Activated CD8-positive, alpha-beta memory T cell treated with anti-CD3 and anti-CD28 coated beads for 48 hours (primary cell): ENCODE results near the gene MOB3A.
"Not testable (repeated sequence)": the region's sequence is repeated elsewhere in the genome, so short reads cannot be mapped to it uniquely, and the experiment has no call there.

Experiments
- DNase-seq, 3 experiments: peaks; one replicate each; pipeline ENCODE4 v3.0.0-alpha.2; 2020; ENCODE audit warnings: low read depth in 2 of 3, low spot score in 2 of 3

Gene MOB3A

DNA sequence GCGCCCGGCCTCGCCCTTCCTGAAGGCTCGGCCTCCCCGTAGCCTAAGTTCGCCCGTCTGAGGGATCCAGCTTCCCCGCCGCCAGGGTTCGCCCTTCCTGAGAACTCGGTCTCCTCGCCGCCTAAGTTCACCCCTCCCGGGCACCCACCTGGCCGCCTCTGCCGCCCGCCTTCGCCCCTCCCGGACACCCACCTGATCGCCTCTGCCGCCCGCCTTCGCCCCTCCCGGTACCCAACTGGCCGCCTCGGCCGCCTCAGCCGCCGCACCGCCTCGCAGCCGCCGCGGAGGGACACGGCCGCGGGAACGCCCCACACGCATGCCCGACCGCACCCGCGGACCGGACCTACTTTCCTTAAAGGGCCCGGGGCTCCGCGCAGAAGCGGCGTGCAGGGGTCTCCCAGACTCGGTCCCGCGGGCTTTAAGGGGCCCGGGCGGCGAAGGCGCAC lies at the start of gene MOB3A:
Gene MOB3A (minus strand): TSS at position 293 of the 446 bp plus-strand sequence. CDS start 17,766 bp downstream, outside the sequence.
- DNase-seq: no peak

DNA sequence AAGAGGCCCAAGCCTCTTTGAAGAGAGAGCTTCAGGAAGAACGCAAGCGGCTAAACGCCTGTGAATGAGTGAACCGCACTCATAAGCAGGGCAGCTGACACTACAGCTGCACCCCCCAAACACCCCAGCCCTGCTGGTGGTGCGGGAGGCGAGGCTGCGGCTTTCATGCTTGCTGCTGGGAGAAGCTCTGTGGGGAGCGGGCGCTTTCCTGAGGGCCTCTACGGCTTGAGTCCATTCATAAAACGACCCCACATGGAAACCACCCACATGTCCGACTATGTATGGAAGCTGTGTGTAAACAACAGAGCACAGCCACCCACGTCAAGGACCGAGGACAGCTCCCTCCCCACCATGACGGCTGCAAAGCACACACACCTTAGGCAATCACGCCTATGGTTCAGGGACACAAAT lies 49.7 kb upstream of the MOB3A start:
- DNase-seq: no peak

DNA sequence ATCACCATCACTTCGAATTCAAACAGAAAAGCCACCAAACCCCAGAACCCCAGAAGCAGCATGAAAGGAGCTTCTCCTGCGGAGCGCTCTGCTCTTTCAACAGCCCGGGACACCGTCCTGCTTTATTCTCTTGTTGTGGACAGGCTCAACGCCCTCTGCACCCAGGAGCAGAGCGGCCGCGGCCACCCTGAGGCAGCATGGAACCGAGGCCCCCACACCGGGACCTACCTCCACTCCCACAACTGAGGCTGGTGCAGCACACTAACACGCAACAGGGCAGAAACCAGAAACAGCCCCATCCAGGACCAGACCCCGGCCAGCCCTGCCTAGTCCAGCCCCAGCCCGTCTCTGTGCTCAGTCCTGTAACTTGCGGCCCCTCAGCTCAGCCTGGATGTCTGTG lies 48.1 kb upstream of the MOB3A start:
- no peak for DNase-seq

DNA sequence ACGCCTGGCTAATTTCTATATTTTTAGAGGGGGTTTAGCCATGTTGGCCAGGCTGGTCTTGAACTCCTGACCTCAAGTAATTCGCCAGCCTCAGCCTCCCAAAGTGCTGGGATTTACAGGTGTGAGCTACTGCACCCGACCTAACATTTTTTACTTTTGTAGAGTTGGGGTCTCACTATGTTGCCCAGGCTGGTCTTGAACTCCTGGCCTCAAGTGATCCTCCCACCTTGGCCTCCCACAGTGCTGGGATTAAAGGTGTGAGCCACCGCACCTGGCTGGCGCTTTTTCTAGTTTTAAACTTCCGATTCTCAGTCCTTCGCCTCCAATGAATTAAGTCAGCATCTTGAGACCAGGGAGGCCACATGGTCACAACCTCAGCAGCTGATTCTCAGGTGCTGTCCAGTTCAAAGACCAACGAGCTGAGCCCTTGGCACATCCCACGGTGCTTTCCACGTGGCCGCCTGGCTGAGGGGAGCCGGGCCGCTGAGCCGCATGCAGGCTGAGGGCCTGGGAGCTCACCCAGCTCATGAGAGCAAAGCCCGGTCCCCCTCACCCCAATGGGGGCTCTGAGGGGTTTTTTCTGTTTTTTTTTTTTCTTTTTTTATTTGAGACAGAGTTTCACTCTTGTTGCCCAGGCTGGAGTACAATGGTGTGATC lies 46.2 kb upstream of the MOB3A start:
- DNase-seq: no peak

DNA sequence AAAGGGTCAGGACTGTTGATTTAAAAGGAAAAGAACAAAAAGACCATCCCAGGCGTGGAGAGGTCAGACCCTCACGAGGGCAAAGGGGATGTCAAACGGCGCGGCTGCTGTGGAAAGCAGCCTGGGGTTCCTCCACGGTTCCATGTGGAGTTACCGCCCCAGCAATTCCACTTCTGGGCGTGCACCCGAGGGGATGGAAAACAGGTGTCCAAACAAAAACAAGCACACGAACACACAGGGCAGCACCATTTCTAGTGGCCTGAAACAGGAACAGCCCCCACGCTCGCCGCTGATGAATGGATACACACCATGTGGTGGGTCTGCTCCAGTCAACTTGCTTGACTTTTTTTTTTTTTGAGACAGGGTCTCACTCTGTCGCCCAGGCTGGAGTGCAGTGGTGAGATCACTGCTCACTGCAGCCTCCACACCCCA lies 44.0 kb upstream of the MOB3A start:
- DNase-seq: no peak

DNA sequence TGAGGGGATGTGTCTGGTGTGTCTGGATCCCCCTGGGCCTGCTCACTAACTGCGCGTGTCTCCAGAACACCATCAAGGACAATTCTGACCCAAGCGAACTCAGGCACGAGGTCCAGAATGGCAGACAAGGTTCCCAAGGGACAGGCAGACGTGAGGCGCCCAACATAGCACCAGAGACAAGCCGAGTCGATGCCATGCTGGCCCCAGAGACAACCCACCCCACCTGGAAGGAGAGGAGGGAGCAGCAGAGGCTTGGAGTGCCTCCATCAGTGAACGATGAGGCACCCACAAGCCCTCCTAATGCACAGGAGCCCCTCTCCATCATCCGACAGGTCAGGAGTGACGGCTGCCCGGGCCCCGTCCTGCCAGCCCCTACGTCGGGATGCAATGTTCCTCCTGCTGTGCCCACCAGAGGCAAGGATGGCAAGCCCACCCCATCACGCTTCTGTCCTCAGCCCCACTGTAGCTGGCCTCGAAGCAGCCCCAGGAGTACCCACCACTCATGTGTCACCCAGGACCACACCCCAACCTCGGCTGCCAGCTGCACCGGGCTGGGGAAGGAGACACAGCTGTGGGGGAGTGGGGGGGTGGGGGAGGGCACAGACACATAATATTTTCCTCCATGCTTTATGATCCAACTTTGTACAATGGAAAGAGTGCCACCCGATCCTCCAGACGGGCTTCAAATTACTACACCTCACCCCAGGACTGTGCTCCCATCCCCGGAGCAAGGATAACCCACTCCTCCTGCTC lies 43.4 kb upstream of the MOB3A start:
- DNase-seq: no peak

DNA sequence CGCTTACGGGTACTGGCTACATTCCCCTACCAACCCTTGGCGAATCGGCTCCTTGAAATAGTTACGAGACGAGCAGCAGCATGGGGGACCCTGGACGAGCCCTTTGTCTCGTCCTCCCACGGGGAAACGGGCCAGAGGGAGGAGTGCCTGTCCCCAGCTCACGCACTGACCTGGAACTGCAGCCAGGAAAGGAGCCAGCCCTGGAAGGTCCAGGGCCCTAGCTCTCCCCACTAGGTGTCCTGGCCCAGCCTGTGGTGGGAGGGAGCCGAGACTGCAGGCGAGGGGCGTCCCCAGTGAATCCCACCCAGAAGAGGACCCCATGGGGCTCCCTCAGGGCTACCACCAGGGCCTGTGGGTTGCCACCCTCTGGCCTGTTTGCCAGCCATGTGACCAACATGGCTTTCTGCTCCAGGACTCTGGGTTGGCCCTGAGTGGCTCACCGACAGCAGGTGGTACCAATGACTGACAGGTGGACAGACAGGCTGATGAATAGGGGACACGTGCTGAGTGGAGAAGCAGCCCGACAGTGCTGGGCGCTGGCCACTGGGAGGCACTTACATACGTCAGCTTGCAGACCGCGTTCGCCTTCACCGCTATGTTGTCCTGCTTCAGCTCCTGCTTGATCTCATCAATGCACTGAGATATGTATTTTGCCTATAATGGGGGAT lies 42.1 kb upstream of the MOB3A start:
- no peak for DNase-seq

DNA sequence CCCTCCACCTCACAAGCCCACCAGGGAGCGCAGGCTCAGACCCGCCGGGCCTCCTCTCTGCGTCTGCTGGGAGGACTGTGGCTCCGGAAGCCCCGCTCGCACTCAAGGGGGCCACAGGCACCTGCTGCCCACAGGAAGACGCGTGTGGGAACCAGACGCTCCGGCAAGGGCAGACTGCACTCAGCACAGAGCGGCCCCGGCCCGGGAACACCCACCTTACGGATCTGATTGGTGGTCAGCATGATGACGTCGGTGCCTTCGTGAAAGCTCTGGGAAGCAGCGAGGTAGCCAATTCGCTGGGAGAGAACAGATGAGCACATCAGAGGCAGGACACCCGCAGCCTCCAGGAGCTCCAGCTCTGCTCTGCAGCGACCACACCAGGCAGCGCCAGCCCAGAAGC lies 40.7 kb upstream of the MOB3A start:
- no peak for DNase-seq

DNA sequence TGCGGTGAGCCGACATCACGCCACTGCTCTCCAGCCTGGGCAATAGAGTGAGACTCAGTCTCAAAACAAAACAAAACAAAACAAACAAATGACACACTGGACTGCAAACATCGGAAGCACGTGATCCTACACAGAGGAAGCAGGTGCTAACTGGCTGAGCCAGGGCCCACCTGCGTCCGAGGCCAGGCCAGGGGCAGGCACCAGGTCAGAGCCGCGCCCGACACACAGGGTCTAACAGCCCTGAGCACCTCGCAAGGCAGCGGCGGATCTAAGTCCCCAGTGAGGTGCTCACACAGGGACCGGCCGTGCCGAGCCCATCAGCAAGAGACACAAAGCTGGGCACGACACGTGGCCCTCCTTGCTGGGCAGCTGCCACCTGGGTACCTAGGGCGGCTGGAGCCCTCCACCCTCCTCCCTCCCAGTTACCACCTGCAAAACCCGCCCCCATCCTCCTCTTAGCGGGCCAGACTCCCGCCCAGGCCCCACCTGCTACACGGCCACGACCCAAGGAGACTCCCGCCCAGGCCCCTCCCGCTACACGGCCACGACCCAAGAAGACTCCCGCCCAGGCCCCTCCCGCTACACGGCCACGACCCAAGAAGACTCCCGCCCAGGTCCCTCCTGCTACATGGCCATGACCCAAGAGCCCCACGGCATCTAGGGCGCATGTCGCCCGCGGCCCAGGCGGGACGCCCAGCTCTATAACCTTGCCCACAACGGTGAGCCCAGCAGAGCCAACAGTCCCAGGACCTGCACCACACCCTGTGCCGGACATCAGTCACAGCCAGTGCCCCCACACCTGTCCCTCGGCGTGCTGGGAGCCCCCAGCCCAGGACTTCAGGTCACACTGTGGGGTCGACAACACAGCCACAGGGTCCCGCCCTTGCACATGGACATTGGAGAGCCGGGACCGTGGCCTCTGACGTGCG lies 39.6 kb upstream of the MOB3A start:
- DNase-seq: no peak

DNA sequence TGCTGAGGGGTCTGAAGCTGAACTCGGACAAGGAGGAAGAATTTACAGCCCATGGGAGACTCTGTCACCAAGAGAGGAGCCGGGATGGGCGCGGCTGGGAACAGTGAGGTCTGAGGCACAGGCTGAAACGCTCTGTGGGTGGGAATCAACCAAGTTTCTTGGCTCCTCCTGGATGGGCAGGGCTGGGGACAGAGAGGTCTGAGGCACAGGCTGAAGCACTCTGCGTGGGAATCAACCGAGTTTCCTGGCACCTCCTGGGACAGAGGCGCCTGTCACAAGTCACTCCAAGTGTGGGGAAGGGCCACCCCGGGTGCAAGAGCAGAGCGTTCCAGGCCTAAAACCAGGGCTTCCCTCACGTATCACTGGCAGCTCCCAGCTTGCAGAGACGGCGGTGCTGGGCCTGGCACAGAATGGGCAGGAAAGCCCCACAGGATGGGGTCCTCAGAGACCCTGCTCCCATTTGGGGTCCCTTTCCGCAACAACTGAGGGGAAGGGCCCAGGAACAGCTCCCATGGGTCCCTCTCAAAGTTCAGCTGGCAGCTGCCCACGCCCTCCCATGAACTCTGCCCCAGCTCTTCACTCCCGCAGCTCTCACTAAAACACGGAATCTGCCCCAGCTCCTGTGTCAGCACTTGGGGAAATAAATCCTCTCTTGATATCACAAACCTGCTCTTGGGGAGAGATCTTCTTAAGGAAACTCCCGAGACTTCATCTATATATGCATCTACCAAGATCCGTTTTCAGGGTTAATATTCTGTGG lies 36.8 kb upstream of the MOB3A start:
- no peak for DNase-seq

DNA sequence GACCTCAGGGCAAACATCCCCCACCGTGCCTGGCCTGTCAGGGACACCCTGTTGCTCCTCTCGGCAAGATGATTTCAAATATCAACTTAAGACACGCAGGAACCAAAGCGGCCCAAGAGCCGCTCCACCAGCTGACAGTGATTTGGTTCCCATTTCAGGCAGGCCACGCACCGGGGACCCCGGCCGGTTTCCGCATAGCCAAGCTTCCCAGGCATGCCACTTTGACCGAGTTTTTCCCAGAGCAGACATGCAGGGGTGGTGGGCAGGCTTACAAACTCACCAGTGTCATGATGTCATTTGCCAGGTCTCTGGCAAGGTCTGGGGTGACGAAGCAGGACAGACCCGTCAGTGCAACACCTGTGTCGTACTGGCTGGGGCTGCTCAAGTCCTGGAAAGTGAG lies 36.1 kb upstream of the MOB3A start:
- no peak for DNase-seq

DNA sequence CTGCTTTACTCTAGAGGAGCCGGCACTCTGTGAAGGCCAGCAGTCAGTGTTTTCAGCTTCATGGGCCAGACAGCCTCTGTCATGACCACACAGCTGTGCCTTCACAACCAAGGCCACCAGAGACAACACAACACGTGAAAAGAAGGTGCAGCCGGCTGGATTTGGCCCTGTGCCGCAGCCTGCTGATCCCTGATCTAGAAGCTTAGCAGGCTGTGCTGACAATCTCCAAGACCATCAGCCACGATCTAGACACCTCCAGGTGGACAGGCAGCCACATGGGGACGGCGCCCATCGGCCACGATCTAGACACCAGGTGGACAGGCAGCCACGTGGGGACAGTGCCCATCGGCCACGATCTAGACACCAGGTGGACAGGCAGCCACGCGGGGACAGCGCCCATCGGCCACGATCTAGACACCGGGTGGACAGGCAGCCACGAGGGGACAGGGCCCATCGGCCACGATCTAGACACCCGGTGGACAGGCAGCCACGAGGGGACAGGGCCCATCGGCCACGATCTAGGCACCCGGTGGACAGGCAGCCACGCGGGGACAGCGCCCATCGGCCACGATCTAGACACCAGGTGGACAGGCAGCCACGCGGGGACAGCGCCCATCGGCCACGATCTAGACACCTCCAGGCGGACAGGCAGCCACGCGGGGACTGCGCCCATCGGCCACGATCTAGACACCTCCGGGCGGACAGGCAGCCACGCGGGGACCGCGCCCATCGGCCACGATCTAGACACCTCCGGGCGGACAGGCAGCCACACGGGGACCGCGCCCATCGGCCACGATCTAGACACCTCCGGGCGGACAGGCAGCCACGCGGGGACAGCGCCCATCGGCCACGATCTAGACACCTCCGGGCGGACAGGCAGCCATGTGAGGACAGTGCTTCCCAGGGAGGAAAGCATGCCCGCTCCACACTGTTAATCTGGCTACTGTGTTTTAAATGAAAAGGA lies 35.2 kb upstream of the MOB3A start:
- DNase-seq: not testable (repeated sequence)

DNA sequence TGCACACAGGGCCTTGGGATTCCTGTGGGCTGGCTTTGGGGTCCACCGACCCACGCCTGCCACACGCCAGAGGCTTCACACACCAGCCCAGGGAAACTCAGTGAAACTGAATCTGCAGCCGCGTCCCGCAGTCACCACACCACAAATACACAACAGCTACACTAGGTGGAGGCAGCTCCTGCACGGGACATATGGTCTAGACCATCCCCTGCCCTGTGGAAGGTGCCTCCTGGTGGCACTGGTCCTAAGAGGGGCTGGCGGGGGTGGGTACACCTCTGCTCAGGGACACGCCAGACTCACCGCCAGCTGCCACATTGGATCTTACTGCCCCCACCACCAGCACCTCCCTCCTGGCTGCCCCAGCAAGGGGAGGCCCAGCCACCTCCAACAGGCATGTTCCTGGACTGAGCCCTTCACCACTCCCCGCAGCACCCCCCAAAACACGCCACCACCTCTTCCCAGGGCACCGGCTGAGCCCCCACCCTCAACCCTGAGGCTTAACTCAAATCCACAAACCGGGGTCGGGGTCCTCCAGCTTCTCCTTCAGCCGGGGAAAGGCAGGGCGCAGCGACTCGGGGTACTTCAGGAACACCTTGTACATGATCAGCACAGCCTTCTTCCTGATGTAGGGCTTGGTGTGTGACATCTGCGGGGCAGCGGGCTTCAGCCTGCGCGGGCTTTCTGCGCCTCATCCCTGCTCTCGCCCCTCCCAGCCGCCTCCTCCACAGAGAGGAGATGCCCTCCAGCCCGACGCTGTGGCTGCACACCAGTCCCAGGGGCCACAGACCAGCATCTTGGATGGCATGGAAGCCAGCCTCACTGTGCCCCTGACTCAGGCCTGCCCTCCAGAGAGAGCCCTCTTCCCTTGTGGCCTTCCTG lies 34.0 kb upstream of the MOB3A start:
- no peak for DNase-seq

DNA sequence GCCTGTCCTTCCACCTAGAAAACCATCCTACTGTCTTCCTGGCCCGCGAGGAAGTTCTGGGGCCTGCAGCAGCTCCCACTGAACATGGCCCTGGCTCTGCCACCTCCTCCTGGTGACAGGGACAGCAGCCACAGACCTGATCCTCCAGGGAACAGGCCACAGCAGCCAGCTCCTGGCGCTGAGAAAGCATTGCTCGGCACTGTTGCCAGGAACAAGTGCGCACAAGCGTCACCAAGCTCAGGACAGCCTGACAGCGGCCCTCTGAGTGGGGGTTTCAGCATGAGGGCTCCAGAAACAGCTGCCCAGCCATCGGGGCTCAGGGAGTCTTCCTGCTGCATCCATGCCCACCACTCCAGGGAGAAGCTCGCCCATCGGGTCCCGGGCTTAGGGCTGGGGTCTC lies 33.4 kb upstream of the MOB3A start:
- no peak for DNase-seq

DNA sequence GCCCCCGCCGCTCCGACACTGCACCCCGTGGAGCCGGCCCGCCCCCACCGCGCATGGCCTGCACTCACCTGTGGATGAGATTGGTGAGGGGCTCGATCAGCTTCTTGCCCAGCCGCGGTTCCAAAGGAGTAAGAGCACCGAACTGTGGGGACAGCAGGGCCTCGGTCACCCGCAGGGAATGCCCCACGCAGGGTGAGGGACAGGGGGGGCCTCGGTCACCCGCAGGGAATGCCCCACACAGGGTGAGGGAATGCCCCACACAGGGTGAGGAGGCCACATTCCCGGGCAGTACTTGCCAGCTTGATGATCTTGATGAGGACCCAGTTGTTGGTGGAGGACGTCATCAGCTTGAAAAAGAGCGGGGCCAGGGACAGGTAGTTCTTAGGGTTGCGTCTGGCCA lies 32.9 kb upstream of the MOB3A start:
- DNase-seq: no peak

DNA sequence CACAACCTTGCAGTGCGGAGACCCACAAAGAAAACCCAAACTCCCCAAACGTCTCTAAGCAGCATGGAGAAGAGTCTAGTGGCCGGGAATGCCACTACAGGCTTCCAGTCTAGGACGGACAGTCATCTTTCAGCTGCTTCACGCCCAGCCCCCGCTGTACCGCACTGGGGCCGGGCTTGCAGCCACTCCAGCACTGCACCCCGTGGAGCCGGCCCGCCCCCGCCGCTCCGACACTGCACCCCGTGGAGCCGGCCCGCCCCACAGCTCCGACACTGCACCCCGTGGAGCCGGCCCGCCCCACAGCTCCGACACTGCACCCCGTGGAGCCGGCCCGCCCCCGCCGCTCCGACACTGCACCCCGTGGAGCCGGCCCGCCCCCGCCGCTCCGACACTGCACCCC lies 32.1 kb upstream of the MOB3A start:
- DNase-seq: not testable (repeated sequence)

DNA sequence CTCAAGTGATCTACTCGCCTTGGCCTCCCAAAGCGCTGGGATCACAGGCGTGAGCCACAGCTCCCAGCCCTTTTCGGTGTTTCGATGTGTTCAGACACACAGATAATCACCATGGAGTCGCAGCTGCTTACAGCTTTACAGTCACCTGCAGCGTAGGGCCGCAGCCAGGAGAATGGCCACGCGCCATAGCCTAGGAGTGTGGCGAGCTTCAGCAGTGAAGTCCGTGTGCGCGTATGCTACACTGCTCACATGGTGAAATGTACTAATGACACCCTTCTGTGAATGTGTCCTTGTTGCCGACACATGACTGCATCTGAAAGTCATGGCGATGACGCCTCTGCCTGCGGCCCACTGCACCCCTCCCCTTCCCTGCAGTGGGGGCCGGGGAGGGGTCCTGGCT lies 31.6 kb upstream of the MOB3A start:
- DNase-seq: no peak

DNA sequence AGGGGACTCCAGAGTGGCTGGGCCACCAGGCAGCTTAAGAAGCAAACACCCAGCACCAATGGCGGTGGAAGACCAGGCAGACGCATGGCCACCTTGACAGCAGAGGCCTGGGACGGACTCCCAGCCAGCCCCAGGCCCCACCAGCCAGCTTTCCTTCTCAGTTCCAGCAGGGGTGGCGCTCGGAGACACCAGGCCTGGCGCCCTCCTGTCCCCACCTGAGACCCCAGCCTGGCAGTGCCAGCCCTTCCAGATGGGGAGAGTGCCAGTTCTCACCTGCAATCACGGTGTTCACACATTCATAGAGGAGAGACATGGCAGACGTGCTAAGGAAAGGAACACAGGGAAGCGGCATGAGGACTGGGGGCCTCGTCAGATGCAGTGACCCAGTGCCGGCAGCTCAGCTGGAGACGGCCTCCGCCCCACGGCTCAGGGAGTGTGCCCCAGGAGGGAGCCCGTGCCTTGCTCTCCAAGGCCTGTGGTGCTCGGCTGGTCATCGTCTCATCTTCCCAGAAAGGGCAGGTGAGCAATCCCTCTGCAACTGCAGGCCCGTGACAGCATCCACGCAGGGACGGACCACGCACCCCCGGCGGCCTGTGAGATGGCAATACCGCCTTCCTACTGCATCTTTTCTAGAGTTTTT lies 30.9 kb upstream of the MOB3A start:
- no peak for DNase-seq
